T-helper 22 cell (primary cell): ENCODE results near the gene CCDC40.

Experiments
- DNase-seq: peaks from one replicate; pipeline ENCODE4 v3.0.0-alpha.2; 2020; ENCODE audit warnings: low read depth

CCDC40 gene

DNA sequence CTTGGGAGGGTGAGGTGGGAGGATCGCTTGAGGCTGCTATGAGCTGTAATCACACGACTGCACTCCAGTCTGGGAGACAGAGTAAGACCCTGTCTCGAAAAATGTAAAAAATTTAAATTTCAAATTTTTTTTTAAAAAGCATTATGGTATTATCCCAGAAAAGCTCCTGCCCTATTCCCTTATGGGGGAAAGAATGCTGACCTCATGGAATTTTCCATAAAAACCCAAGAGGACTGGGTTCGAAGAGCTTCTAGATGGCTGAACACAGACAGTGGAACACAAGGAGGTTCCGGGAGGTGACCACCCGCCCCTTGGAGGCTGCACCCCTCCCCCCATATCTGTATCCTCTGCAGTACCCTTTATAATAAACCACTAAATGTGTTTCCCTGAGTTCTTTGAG is 106.5 kb downstream of the CCDC40 start:
- DNase-seq: no peak

DNA sequence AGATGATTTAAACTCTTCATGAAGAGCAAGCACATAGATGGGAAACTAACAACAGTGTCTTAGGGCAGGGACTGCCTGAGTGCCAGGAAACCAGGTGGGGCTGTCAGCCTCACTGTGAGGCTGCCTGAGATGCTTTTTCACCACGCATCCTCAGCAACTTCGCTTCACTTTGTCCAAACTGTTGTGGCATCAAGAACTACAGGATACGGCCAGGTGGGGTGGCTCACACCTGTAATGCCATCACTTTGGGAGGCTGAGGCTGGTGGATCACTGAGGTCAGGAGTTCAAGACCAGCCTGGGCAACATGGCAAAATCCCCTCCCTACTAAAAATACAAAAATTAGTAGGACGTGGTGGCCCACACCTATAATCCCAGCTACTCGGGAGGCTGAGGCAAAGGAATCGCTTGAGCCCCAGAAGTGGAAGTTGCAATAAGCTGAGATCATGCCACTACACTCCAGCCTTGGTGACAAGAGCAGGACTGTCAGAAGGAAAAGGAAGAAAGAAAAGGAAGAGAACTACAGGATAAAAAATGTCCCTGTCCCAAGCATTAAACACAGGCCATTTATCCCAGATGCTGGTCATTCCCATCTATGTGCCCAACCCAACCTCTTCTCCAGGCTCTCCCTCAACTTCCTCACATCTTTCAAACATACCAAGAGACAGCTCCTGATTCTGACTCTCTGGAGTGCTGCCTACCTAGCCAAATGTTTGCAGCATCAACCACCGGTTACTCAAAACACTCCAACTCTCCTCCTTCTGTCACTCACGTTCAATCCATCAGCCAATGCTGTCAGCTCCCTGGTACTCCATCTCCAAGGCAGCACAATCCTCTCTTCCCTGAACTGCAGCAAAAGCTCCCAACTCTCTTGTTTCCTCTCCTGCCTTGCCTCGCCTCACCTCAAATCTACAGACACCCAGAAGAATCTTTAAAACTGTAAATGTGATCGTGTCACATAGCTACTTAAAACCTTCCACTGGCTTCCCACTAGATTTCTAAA is 108.9 kb downstream of the CCDC40 start:
- DNase-seq: no peak

DNA sequence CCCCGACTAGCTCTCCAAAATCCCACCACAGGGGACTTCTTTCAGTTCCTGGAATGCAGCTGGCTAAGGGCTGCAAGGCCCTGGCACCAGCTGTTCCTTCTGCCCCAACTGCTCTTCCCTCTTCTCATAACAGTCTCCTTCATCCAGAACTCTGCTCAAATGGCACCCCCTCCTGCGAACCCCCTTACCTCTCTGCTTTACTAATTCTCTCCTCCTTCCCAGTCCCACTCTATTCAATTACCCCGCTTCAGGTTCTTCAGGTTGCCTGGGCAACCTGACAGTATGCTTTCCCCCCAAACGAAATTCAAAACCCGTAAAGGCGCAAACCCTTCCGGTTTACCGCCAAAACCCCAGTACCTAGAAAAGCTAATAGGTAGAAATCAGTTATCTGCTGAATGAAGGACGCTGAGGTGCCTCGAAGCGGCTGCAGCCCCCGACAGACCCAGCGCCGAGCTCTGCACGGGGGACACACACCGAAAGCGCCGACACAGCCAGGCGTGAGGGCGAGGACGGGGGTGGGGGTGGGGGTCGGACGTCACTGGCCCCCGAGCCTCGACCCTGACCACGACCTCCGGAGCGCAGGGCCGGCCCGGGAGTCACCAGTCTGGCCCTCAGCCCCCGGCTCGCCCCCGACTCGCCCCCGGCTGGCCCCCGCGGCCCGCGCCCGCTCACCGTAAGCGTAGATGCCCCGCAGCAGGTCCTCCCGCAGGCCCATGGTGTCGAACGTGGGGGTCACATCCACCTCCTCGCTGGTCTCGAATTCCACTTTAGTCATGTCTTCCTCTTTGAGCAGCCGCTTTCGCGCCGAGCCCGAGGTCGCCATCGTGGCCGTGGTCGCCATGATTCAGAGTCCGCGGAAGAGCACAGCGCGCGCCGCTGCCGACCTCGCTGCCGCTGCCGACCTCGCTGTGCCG is 109.9 kb downstream of the CCDC40 start:
- DNase-seq: no peak

DNA sequence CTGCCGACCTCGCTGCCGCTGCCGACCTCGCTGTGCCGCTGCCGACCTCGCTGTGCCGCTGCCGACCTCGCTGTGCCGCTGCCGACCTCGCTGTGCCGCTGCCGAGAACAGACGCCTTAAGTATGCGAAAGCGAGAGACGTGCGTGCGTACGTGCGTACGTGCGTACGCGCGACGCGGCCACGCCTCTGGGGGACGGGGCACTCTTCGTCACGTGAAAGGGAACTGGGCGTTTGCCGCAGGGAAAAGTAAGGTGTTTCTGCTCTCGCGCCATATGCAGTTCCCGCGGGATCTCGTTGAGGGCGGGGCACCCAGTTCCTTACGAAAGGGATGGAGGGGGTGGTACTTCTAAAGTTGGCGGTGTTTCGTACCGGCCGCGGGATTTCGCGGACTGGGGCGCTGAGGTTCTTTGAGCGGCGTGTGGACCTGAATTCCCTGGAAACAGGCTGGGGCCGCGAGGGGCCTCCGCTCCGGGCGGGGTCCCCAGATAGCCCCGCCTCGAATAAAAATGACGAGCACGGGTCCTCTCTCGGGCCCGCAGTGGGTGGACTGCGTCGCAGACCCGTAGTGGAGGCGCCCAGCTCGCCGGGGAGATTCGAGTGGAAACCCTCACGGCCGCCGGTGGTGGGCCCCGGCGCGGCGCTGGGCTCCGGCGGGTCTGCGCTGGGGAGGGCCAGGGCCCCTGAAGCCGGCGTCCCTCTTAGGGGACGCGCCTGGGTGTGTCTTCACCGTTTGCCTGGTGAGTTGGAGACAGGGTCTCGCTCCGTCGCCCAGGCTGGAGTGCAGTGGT is 110.8 kb downstream of the CCDC40 start, which contains the start of gene EIF4A3:
EIF4A3 (minus strand) TSS at position 94 of the 788 bp plus-strand sequence. CDS start 167 bp downstream, outside the sequence.
- peak; percentile 97 for DNase-seq
